GM12801 (cell line): ENCODE results near the gene COA1.

Source experiments
- CTCF ChIP-seq: IDR thresholded peaks from one replicate; pipeline ENCODE4 v1.5.1; 2011; ENCODE audit warnings: control low read depth; ENCODE audit not compliant: insufficient read length; ENCODE audit errors: extremely low read depth

COA1 gene

GRCh38 chr7:43701929-43702328, 27.4 kb downstream of the COA1 start:
- TF ChIP-seq CTCF, result no peak

GRCh38 chr7:43701500-43701854, 27.8 kb downstream of the COA1 start:
- no peak for TF ChIP-seq CTCF

GRCh38 chr7:43700646-43701499, 28.4 kb downstream of the COA1 start:
- TF ChIP-seq CTCF, result no peak

GRCh38 chr7:43700059-43700501, 29.2 kb downstream of the COA1 start:
- no peak for TF ChIP-seq CTCF

GRCh38 chr7:43698460-43699255, 30.7 kb downstream of the COA1 start:
- TF ChIP-seq CTCF, result no peak

- TF ChIP-seq CTCF, result no peak
Measured at GRCh38 chr7:43697690-43698089, 31.6 kb downstream of the COA1 start.

GRCh38 chr7:43695365-43695764, 34.0 kb downstream of the COA1 start:
- TF ChIP-seq CTCF, result no peak
